NT2/D1 (cell line): ENCODE data around the gene WDR82.

Experiments
- DNase-seq: peaks from one replicate; pipeline ENCODE4 v3.0.0-alpha.2; 2011; ENCODE audit warnings: low read depth, low spot score
- H3K27me3 ChIP-seq: 2 replicates; pipeline ENCODE4 v1.6.0; 2011; ENCODE audit warnings: mild to moderate bottlenecking; ENCODE audit not compliant: insufficient read length, insufficient read depth
- H3K36me3 ChIP-seq: 2 replicates; pipeline ENCODE4 v1.6.1; 2011; ENCODE audit warnings: mild to moderate bottlenecking, low read length, mixed read lengths; ENCODE audit not compliant: insufficient read depth, insufficient read length
- H3K4me1 ChIP-seq: 2 replicates; pipeline ENCODE4 v1.5.1; 2011; ENCODE audit not compliant: insufficient read depth, insufficient read length
- H3K4me3 ChIP-seq: 2 replicates; pipeline ENCODE4 v1.5.1; 2011; ENCODE audit warnings: low read depth; ENCODE audit not compliant: insufficient read length
- H3K9ac ChIP-seq: 2 replicates; pipeline ENCODE4 v1.6.0; 2011; ENCODE audit warnings: low read depth; ENCODE audit not compliant: insufficient read length
- H3K9me3 ChIP-seq: 2 replicates; pipeline ENCODE4 v1.5.1; 2011; ENCODE audit warnings: mild to moderate bottlenecking, low read length; ENCODE audit not compliant: insufficient read depth
- SUZ12 ChIP-seq: IDR thresholded peaks from 2 replicates; pipeline ENCODE4 v1.6.1; 2011; ENCODE audit not compliant: insufficient read length, insufficient read depth; ENCODE audit errors: extremely low read depth
- YY1 ChIP-seq: IDR thresholded peaks from 2 replicates; pipeline ENCODE4 v1.6.1; 2011; ENCODE audit not compliant: insufficient read length, insufficient read depth
- ZNF274 ChIP-seq: IDR thresholded peaks from 2 replicates; pipeline ENCODE4 v1.6.1; 2011; ENCODE audit warnings: mild to moderate bottlenecking, low read depth, low read length

WDR82 gene

DNA sequence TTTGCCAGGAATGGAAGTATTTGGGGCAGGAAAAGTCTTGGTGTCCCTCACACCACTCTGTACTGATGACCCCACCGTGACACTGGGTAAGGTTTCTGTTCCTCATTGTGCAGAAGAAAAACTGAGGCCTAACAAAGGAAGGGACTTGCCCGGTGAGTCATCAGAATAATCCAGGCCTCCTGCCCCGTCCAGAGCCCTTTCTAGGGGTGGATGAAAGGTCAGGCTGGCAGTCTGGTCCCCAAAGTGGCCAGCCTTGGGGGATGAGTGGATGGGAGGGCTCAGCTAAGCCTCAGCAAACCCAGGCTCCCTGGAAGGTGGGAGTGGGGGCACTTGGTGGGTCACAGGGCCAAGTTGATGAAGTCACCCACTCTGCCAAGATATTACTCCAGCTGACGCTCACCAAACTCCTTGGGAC, 35.3 kb upstream of the WDR82 start:
- no peak for DNase-seq
- no peak overlapping the region for H3K4me3 ChIP-seq
- H3K36me3 ChIP-seq: peaks cover 7% of the 10 kb centered on the region

DNA sequence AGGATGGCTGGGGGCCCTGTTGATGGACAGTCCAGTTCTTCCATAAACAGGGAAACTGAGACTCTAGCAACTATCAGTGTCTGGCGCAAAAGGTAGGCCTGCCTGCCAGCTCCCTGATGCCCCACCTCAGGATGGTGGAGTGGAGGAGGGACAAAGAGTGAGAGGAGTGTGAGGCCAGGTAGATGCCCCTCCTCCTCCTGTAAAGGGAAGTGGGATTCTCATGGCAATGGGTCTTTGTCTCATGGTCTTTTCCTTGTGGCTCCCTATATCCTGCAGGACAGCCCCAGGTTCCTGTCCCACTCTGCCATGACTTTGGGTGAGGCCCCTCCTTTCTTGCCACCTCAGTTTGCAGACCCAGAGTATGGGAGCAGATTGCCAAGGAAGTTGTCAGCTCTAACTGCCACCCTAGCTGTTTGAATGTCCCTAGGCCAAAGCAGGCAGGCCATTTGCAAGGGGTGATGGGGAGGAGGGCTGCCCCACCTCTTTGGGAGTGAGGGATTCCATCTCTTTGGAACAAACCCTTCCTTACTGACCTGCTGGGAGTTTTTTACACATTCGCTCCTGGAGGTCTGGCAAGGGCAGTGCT, 34.8 kb upstream of the WDR82 start:
- no peak overlapping the region for H3K4me3 ChIP-seq
- no peak for TF ChIP-seq ZNF274
- TF ChIP-seq YY1: no peak
- no peak for TF ChIP-seq SUZ12
- peaks cover 21% of the 10 kb centered on the region for H3K4me1 ChIP-seq
- peaks cover 6% of the 10 kb centered on the region for H3K27me3 ChIP-seq
- no peak overlapping the region for H3K9ac ChIP-seq
- H3K36me3 ChIP-seq: peaks cover 7% of the 10 kb centered on the region
- DNase-seq: no peak
- no peaks in the 10 kb centered on the region for H3K9me3 ChIP-seq

More for the DNA sequence above, 35.3 kb upstream of the WDR82 start:
- TF ChIP-seq ZNF274 (no peak), YY1 (no peak), SUZ12 (no peak)
- H3K9me3 ChIP-seq: no peaks in the 10 kb centered on the region
- no peak overlapping the region for H3K9ac ChIP-seq
- peaks cover 21% of the 10 kb centered on the region for H3K4me1 ChIP-seq
- peaks cover 11% of the 10 kb centered on the region for H3K27me3 ChIP-seq

DNA sequence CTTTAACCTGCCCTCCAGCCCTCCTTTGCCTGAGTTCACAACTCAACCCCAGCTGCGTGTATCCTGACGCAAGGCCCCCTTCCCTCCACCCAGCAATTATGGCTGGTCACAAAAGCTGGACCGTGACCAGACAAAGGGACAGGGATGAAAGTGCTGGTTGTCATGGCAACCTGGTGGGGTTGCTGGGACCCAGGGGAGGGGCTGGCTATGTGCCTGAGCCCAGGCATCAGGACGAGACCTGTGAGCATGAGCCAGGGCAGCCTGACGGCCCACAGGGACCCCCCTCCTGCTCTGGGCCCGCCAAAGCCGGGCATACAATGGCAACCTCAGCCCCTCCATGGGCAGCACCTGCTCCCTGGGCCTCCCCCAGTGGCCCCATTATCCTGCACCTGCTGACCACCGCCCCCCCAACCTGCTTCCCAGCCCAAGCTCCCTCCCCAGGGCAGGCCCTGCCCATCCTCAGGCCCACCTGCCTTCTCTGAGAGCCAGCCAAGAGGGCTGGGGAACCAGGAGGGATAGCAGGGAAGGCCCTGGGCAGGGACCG, 33.2 kb upstream of the WDR82 start:
- H3K9me3 ChIP-seq: no peaks in the 10 kb centered on the region
- no peaks in the 10 kb centered on the region for H3K27me3 ChIP-seq
- peaks cover 24% of the 10 kb centered on the region for H3K4me1 ChIP-seq
- no peak for DNase-seq
- TF ChIP-seq YY1 (no peak), SUZ12 (no peak), ZNF274 (no peak)
- H3K36me3 ChIP-seq: peaks cover 7% of the 10 kb centered on the region
- H3K9ac ChIP-seq: no peak overlapping the region
- no peak overlapping the region for H3K4me3 ChIP-seq

DNA sequence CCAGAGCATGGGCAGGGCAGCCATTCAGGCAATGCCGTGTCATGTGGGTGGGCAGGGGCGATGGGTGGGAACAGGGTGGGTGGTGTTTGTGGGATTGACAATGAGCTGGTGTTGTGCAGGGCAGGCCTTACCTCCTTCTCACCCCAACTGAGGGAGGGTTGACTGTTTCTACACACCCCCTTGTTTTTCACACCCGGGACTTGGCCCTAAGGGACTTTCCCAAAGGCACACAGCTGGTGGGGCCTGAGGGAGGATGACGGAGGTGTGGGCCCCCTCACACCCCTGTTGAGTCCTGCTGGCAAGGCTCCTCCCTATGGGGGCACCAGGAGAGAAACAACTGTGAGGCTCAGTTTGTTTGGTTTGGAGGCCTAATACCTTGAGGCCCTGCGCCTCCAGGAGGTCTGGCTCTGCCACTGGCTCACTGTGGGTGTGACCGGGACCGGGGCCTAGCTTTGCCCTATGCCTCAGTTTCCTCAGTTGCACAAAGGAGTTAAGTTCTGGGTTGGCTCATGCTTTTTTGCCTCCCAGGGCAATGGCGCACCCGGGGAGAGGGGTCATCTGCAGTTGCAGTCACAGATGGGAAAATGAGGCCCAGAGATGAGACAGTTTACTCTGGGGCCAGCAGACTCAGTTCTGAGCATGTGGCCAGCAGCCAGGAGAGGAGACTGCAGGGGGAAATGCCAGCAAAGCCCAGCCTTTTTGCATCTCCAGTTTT, 32.6 kb upstream of the WDR82 start:
- DNase-seq: no peak
- H3K4me1 ChIP-seq: peaks cover 24% of the 10 kb centered on the region
- no peak overlapping the region for H3K9ac ChIP-seq
- TF ChIP-seq YY1 (no peak), SUZ12 (no peak), ZNF274 (no peak)
- no peaks in the 10 kb centered on the region for H3K27me3 ChIP-seq
- H3K9me3 ChIP-seq: no peaks in the 10 kb centered on the region
- H3K4me3 ChIP-seq: no peak overlapping the region
- H3K36me3 ChIP-seq: peaks cover 7% of the 10 kb centered on the region

DNA sequence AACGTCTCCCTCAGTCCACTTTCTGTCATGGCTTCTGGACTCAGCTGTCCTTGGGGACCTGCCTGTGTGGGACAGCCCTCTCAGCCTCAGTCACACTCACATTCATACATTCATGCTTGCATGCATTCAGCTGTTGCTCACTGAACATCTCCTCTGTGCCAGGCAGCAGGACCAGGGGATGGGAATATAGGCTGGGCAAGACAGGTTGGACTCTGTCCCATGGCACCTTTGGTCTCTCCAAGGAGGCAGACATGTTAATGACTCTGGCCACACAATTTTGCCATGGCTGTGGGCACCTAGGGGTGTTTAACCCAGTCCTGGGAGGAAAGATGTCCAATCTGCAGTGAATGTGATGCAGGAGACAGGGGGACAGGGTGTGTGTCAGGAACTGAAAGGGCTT, 29.9 kb upstream of the WDR82 start:
- Histone ChIP-seq H3K9me3 (no peaks in the 10 kb centered on the region), H3K27me3 (no peaks in the 10 kb centered on the region), H3K9ac (no peak overlapping the region), H3K4me3 (no peak overlapping the region), H3K4me1 (peaks cover 13% of the 10 kb centered on the region), H3K36me3 (peaks cover 4% of the 10 kb centered on the region)
- TF ChIP-seq YY1 (no peak), SUZ12 (no peak), ZNF274 (no peak)
- no peak for DNase-seq

DNA sequence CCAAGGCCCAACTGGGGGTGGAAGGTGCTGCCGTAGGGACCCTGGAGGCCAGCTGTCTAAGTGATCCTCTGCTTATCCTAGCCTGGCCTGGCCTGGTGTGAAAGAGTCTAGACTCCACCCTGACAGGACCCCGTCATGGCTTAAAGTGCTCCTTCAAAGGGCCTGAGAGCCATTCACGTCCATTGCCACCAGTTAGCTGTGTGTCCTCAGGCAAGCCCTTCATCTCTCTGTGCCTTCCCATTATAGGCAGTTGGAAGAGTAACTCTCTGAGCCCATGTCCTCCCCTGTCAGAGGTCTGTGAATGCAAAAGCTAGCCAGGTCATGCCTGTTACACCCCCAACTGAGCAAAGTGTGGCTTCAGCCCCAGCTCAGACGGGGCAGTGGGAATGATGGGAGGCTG, 28.5 kb upstream of the WDR82 start:
- Histone ChIP-seq H3K27me3 (no peaks in the 10 kb centered on the region), H3K4me1 (peaks cover 9% of the 10 kb centered on the region), H3K36me3 (peaks cover 4% of the 10 kb centered on the region), H3K9me3 (no peaks in the 10 kb centered on the region), H3K4me3 (no peak overlapping the region), H3K9ac (no peak overlapping the region)
- no peak for DNase-seq
- no peak for TF ChIP-seq SUZ12
- no peak for TF ChIP-seq ZNF274
- TF ChIP-seq YY1: no peak

DNA sequence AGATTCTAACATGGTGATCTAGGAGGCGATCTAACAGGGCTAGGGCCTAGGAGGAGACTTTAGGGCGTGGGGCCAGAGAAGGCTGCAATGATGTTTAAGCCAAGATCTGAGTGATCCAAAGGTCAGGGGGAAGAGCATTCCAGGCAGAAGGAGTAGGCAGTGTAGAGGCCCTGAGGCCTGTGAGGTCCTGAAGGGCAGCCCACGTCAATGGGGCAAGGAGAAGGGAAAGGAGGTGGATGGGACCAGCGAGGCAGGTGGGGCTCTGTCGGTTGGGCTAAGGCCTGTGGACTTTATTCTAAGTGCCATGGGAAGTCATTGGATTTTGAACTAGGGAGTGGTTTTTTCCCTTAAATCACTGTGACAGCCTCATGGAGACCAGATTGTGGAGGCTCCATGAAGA, 27.5 kb upstream of the WDR82 start:
- DNase-seq: no peak
- peaks cover 4% of the 10 kb centered on the region for H3K36me3 ChIP-seq
- no peaks in the 10 kb centered on the region for H3K9me3 ChIP-seq
- TF ChIP-seq ZNF274 (no peak), YY1 (no peak), SUZ12 (no peak)
- no peaks in the 10 kb centered on the region for H3K27me3 ChIP-seq
- H3K4me1 ChIP-seq: peaks cover 3% of the 10 kb centered on the region
- no peak overlapping the region for H3K4me3 ChIP-seq
- H3K9ac ChIP-seq: no peak overlapping the region
